HG03175 (cell line): ENCODE data around the gene JAM3.

Source experiments
- ATAC-seq: cut with Tn5 transposase; IDR thresholded peaks from one replicate; pipeline ENCODE4 v1.9.1; 2021; ENCODE audit warnings: mild to moderate bottlenecking, moderate library complexity; ENCODE audit not compliant: unreplicated experiment

JAM3 gene

DNA sequence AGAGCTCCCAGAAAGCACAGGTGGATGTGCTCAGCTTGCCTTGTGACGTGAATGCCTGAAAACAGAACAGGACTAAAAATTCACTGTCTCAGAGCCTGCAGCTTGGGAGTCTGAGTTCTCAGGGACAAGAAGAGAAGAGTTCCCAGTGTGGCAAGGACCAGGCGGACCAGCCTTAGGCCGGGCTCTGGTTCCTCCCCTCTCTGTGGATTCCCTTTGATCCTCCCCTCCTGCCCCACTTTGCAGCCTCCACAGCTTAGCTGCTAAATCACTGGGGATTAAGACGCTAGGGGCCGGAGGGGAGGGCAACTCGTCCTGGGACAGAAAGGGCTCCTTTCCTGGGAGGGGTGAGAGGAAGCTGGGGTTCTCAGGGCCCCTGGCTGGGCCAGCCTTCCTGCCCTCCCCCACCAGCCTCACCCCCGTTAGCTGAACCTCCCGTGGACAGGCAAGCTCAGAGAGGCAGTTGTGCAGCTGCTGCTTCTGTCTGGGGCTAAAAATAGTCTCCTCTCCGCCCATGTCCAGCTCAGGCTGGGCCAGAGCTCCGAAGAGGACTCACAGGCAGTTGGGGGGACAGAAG is 29.9 kb upstream of the JAM3 start:
- ATAC-seq, result no peak

DNA sequence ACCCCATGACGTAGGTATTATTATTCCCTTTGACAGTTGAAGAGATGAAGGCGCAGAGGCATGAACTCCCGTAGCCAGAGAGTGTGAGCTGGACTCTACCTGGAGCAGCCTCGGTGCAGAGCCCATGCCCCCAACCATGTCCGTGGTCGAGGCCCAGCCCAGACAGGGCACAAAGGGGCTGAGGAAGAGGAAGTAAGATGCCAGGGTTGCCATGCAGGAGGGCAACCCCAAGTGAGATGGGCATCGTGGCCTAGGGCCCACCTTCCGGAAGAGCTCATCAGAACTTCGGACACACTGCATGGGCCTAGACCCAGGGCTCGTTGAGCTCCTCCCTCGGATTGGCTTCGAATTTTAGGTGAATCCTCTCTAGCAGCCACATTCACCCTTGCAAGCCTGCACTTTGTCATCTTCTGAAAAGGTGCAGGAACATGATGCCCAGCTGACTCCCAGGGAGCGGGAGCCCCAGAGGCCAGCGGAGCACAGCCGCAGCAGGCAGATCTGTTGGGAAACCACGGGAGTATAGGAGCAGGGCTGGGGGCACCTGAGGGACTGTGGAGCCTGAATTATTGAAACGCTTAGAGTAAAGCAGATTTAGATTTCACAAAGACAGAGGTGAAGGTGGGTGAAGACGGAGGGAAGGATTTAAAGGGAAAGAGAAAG is 29.0 kb upstream of the JAM3 start:
- no peak for ATAC-seq

DNA sequence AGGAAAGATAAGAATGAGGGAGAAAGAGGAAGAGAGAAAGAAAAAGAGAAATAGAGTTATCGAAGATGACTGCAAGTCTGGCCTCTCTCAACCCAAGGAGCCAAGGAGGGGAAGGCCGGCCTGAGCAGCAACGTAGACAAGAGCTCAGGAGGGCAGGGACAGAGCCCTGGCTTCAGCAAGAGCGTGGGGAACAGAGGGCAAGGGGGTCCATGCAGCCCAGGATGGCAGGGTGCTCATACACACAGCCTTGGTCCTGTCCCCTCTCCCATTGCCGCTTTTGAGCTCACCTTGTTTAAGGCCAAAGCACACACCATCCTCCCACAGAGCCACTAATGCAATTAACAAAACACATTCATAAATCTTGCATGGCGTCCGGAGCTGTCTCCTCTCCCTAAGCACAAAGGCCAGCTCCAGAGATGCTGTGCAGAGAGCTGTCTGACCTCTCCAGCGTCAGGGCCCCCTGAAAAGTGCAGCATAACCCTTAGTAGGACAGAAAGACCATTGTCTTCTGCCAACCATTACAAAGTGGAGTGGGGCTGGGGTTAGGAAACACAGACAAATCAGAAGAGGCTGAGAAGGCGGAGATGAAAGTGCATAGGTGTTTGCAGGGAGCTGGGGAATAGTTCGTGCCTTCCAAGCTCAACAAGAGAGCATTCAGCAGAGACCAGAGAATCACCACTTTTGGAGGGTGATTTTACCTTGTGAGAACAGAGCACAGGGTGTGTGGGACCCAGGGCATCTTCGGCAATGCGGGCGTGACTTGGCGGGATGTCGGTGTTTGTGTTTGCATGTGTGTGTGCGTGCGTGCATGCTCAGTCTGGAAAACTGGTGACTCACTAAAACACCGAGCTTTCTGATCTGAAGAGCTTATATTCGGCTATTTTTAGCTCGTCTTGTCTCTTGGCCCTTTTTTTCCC is 28.2 kb upstream of the JAM3 start:
- ATAC-seq, result no peak

GRCh38 chr11:134041349-134041748 is 27.5 kb upstream of the JAM3 start:
- no peak for ATAC-seq

GRCh38 chr11:134041791-134042696 is 26.8 kb upstream of the JAM3 start:
- ATAC-seq, result no peak

- no peak for ATAC-seq
These were observed 25.0 kb upstream of the JAM3 start for GRCh38 chr11:134043821-134044420.

DNA sequence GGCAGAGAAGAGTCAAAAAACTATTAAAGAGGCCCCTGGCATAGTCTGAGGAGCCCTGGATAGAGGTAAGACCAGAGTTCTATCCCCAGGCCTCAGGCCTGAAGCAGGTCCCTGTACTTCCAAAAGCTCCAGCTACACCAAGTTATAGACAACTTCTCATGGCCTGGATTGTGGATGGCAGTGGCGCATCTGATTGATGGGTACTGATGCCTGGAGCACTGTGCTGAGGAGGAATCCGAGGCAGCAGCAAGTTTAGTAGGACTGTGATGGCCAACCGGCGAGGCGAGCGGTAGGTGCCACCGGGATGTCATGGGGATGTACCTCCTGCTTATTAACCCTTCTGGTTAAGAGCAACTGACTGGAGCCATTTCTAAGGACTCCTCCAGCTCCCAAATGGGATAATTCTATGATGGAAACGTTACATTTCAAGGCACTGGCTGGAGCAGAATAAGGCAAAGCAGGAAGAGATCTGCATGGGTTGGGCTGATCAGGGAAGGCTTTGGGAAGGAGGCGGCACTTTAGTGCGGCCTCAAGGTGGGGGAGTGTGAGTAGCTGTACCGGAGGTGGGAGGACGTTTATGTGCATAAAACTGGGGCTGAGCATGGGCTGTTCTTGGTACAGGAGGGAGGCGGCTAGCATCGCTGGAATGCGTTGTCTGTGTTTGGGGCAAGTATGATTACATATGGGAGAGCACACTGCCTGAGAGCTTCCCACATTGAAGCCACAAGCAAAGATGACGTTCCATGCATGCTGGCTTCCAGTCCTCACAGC is 24.2 kb upstream of the JAM3 start:
- ATAC-seq, result no peak

DNA sequence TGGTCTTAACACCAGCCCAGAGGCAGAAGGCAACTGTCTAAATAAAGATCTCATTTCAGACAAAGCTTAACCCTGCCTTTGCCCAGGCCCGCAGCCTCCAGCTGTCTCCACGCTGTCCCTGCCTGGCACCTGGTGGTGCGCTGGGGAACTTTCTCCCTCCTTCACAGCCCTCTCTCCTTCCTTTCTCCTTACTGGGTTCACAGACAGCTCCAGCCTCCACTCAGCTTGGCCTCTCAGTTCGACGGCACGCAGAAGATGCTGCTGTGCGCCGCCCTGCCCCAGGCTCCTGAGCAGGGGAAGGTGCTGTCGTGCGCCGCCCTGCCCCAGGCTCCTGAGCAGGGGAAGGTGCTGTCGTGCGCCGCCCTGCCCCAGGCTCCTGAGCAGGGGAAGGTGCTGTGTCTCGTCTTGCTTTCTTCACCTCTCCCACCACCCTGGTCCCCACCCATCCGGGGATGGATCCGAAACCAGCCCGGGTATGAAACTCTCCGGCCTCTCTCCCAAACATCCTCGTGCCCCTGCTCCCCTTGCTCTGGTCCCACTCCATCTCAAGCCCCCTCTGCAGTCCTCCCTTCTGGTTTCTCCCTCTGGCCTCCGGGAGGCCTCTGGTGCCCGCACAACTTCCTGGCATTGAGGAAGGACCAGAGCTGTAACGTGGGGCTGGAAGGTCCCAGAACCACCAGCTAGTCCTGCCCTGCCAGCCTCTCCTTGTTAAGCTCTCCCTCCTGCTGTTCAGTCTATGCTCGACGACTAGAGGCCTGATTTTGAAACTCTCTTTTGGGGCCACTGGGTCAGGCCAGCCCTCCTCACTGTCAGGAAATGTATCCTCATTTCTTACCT is 22.9 kb upstream of the JAM3 start:
- no peak for ATAC-seq

DNA sequence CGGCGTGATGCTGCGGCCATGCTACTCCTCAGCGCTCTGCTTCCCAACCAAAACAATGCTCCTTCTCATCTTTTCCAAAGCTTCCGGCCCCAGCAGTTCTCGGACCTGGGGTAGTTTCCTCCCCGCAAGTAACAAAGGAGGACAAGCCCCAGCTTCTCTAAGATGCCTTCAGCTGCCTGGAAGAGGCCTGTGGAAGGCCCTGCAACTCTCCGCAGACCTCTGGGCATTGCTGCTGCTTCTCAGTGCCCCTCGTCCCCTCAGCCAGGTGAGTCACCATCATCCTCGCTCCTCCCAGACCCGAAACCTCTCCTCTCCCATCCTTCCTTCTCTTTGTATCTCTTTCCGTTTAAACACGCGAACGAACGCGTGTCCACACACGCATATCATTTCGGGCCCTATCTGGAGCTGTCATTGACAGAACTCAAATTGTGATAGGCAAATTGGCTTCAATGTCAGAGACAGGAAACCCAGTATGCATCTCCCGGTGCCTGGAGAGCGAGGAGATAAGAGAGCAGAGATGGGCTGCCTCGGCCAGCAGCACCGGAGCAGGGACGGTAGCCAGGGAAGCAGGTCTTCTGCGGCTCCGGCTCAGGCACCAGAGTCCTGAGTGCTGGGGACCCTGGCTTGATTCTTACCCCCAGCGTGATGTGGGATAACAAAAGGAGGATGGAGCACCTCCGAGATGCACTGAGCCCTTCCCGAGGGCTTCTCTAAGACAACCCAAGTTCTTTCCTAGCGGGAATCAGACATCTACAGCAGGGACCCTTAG is 22.0 kb upstream of the JAM3 start:
- no peak for ATAC-seq

DNA sequence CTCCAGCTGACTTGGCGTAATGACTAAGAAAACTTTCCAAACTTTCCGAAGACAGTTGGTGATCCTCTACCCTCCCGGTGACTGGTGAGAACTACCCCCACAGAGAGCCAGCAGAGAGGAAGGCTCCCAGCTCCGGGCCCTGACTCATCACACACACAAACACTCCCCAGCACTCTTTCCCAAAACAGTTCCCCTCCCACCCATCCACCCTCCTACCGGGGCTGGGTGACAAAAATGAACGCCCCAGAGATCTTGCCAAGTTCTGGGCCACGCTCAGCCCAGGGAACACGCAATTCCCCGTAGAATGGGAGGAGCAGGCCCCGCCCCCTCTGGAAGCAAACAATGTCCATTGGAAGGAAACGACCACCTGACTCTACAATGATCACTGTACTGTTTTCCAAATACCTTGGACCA is 21.3 kb upstream of the JAM3 start:
- ATAC-seq, result no peak

DNA sequence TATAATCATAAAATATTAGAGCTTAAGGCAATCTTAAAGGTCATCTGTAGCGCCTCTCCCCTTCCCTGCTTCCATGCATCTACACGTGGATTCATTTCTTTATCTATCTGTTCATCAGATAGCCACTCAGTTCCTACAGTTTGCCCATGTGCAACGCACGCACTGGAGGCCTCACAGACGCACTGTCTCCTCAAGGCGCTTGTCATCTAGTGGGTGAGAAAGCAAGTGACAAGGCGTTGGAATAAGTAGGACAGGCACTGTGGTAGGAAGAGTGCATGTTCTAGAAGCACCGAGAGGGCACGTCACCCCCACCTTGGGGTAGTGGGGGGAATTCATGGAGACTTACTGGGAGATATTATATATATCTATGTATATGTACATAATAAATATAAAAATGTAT is 20.8 kb upstream of the JAM3 start:
- no peak for ATAC-seq

- no peak for ATAC-seq
These were observed 19.6 kb upstream of the JAM3 start for GRCh38 chr11:134049303-134049702.

DNA sequence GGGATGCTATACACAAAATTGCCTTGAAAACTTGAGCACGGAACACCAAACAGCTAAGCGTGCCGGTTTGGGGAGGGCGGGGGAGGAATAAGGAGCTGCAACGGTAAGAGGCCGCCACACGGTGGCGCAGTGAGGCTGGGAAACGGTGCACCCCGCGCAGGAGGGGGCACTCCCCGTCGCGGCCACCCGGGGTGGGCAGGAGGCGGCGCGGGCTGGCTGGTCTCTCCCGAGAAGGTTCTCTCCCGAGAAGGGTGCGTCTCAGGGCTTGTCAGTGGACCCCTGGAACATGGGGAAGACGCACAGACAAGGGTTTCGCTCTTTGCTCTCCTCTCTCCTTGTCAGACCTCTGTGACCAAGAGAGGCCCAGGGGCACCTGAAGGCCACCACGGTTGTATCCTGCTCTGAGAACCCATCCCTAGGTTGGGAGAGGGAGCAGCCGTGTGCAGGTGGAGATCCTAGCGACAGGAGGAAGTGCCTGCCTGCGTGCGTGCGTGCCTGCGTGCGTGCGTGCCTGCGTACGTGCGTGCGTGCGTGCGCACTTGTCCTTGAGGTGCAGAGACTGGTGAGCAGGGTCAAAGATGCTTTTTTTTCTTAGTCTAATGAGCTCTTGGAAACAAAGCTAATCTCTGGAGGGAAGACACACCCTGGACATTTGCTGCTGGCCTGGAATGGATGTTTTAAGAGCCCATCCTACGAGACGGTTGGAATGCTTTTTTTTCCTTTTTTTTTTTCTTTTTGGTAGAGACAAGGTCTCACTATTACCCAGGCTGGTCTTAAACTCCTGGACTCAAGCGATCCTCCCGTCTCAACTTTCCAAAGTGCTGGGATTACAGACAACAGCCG is 18.1 kb upstream of the JAM3 start:
- peak; percentile 90 for ATAC-seq

- ATAC-seq, result no peak
These were observed 16.4 kb upstream of the JAM3 start for GRCh38 chr11:134052395-134052987.

DNA sequence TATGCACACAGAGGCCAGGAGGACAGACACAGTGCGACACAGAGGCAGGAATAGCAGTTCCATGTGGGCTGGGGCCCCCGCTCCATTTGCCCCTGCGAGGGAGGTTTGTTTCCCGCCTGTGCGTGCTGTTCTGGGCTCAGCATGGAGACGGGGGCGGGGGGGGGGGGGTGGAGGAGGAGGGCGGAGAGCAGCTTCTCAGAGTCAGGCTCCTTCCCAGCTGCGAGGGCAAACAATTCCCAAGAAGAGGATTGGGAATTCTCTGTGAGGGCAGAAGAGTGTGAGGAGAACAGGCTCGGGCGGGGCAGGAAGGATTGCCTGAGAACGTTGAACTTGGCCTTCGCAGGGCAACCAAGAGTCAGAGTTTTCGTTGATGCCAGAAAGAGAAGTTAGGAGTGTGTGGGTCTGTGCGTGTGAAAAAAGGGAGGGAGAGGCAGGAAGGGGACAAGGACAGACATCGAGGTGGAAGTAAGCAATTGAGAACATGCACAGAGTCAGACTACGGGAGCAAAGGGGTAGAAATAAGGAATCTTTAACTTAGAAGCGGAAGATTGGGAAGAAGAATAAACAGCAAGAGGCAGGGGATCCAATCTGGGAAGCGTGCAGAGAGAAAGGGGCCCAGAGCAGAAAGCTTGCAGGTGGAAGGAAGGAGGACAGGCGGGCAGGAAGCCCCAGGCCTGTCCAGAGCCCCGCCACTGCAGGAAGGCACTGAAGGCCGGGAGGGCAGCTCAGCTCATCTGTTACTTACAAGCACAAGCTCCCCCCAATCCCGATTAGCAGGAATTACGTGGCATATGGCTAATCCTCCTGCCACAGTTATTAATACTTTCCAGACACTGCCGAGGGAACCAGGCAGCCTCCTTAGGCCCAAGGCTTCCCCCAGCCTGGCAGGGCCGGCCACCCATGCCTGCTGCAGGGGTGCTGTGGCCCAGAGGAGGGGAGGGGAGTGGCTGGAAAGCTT is 15.6 kb upstream of the JAM3 start:
- no peak for ATAC-seq

DNA sequence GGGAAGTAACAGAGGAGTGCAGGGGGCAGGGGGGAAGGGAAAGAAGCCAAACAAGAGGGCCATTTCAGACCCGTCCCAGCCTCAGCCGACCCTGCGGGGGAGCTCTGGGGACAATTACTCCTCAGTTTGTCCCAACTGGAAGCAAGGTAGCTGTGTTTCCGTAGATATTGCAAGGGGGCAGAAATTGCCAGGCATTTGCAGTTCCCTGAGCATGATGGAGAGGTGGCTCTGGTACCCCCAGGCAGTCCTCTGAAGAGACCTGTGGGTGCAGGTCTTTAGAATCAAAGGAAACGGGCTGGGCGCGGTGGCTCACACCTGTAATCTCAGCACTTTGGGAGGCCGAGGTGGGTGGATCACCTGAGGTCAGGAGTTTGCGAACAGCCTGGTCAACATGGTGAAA is 13.8 kb upstream of the JAM3 start:
- ATAC-seq, result no peak
